ENCODE data around the gene IDNK.

DNA sequence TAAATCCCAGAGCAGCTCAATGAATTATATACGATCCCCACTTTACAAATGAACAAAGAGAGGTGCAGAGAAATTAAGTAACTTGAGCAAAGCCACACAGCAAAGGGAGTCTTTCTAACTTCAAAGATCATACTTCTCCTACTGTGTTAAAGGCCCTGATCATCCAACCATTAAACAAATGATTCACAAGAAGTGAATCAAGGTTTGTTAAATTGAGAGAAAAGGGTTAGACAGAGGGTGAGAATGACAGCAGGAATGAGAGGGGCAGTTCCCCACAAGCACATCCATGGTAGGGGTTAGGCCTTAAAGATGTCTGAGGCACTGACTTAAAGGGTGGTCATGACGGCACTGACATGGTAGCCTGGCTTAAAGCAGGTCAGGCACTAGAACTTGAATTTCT, 10.7 kb downstream of the IDNK start:
- TF ChIP-seq KDM4A (IDR thresholded peaks at IDR 0.05; ENCODE audit: low read depth, low read length, severe bottlenecking) (no peak), KDM5A (IDR thresholded peaks at IDR 0.05; ENCODE audit: low read length) (no peak), SP2 (IDR thresholded peaks at IDR 0.05; ENCODE audit: low read length) (no peak), RAD21 (IDR thresholded peaks at IDR 0.05 in 1 of 2, conservative IDR thresholded peaks at IDR 0.05 in 1 of 2; ENCODE audit: low read depth in 2 of 2, low read length in 2 of 2) (no peak), MAFK (IDR thresholded peaks at IDR 0.05; ENCODE audit: low read depth, low read length) (no peak), POLR2A (IDR thresholded peaks at IDR 0.05; ENCODE audit: control extremely low read depth in 1 of 2, low read depth in 2 of 2, low read length in 2 of 2) (no peak)
- TF ChIP-seq, protein P1, sequence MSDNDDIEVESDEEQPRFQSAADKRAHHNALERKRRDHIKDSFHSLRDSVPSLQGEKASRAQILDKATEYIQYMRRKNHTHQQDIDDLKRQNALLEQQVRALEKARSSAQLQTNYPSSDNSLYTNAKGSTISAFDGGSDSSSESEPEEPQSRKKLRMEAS (IDR thresholded peaks at IDR 0.05) = no peak
- TF ChIP-seq, protein P2, sequence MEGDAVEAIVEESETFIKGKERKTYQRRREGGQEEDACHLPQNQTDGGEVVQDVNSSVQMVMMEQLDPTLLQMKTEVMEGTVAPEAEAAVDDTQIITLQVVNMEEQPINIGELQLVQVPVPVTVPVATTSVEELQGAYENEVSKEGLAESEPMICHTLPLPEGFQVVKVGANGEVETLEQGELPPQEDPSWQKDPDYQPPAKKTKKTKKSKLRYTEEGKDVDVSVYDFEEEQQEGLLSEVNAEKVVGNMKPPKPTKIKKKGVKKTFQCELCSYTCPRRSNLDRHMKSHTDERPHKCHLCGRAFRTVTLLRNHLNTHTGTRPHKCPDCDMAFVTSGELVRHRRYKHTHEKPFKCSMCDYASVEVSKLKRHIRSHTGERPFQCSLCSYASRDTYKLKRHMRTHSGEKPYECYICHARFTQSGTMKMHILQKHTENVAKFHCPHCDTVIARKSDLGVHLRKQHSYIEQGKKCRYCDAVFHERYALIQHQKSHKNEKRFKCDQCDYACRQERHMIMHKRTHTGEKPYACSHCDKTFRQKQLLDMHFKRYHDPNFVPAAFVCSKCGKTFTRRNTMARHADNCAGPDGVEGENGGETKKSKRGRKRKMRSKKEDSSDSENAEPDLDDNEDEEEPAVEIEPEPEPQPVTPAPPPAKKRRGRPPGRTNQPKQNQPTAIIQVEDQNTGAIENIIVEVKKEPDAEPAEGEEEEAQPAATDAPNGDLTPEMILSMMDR (IDR thresholded peaks at IDR 0.05; ENCODE audit: control extremely low read depth in 1 of 3, insufficient read depth in 1 of 3, low read depth in 1 of 3, low read length in 3 of 3) = no peak

Data from H1 (cell line).